IPS-NIHi11 (cell line): ENCODE measurements around the gene BPTF.
A peak's percentile ranks its signal among the peaks of the same experiment; 100 is the strongest.
"Not testable (repeated sequence)": the region's sequence is repeated elsewhere in the genome, so short reads cannot be mapped to it uniquely, and the experiment has no call there.

ENCODE experiments used
- DNase-seq: peaks from one replicate; pipeline ENCODE4 v3.0.0; 2012; ENCODE audit warnings: mixed read lengths, low spot score

BPTF gene

GRCh38 chr17:67824735-67825626 lies at the start of gene BPTF:
BPTF (plus strand) TSS chr17:67825503; CDS start chr17:67825725, 222 bp downstream.
- peak; percentile 93 for DNase-seq

DNA sequence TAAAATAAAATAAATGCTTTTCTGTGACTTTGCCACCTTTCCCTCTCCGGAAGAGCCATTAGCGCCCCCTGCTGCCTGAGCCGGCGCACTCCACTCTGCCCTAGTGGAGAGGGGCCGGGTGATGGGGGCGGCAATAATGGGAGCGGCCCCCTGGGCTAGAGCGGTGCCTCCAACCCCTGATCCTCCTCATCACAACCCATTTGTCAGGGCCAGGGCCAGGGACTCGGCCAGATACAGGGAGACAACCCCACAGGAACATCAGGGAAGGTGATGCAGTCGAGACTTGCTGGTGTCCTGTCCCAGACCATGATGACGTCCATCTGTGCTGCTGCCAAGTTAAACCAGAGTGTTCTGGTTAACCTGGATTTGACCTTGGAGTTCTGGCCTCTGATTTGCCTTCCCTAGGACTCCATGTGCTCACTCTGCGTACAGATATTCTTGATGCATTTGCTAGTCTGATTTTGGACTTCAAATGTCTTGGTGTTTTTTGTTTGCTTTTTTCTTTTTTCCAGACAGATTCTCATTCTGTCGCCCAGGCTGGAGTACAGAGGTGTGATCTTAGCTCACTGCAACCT lies 46.1 kb upstream of the BPTF start:
- DNase-seq, result peak; percentile 88

DNA sequence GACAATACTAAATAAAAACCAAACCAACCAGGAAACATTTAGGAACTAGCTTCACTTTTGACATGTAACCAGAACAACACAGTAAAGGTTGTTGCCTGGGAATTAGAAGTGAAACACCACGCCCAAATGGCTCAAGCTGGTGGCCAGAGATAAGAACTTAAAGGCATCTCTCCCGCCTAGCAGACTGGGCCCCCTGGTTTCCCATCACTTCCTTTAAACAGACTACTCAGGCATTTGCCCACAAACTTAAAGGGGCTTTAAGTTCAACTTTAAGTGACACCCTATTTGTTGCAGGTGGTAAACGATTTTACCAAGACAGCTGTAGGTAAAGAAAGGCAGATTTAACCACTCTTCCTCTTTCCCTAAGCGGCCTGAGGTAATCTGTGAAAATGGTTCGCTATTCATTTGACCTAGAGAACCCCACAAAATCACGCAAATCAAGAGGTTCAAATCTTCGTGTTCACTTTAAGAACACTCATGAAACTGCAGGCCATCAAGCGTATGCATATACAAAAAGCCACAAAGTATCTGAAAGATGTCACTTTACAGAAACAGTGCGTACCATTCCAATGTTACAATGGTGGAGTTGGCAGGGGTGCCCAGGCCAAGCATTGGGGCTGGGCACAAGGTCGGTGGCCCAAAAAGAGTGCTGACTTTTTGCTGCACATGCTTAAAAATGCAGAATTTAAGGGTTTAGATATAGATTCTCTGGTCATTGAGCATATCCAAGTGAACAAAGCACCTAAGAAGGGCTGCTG lies 40.8 kb upstream of the BPTF start:
- no peak for DNase-seq

- no peak for DNase-seq
Measured at GRCh38 chr17:67785122-67785477, 40.2 kb upstream of the BPTF start.

DNA sequence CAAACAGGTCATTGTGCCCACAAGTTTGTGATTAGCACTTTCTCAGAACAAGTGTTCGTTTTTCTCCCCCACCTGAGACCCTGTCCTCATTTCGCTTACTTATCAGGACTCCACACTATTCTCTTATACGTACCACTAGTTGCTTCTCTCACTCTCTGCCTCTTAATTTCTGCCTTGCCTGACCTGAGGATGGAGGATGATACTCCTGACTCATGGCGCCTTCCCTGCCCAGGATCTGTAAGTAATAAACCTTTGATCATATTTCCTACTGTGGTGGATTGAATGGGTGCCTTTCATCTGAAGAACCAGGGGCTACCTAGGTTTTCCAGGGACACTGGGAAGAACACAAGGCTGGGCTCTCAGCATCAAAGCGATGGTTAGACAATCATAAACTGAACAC lies 39.8 kb upstream of the BPTF start:
- DNase-seq, result no peak

DNA sequence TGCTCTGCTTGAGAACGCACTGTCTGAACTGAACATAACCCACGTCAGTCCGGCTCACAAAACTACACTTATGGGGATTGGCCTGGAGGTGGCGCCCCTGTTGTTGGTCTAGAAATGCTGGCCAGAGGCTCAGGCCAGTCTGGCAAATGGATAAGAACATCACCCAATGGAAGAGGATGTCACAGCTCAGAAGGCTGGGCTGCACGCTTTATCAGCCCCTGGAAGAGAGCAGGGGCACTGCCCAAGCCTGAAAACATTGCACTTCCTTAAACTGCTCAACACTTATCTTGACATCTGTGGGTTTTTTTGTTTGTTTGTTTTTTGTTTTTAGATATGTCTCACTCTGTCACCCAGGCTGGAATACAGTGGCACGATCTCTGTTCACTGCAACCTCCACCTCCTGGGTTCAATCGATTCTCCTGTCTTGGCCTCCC lies 24.8 kb upstream of the BPTF start:
- peak; percentile 79 for DNase-seq

DNA sequence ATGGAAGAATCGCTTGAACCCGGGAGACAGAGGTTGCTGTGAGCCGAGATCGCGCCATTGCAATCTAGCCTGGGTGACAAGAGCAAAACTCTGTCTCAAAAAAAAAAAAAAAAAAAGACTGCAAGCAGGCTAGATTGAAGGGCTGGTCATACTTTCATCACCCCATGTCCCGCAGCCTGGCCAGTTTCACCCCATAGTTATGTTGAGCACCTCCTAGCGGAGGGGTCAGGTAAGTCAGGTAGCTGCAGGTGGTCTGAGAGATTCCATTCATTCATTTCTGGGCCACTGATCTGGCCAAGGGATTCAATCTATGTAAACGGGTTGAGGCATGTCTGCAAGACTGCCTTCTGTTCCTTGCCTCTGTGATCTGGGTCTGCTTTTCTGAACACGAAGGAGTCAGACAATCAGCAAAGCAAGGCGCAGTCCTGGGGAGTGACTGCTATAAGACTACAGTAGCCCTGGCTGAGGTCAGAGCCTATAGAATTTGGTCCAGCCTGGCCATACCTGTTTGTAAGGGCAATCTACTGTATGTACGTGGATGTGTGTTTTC lies 23.6 kb upstream of the BPTF start:
- peak; percentile 34 for DNase-seq

DNA sequence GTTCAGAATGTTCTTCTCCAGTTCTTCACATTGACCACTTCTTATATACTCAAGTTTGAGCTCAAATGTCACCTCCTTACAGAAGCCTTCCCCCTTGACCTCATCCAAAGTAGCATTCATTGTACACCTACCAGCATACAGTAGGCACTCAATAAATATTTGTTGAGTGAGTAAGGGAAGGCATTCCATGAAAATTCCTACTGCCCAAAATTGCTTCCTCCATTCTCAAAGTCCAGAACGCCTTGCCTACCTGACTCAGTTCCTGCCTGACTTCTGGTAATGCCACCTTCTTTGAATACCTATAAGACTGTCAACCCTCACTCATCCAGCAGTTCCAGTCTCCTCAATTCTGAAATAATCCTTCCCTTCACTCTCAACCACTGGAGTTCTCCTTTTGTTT lies 14.8 kb upstream of the BPTF start:
- no peak for DNase-seq

DNA sequence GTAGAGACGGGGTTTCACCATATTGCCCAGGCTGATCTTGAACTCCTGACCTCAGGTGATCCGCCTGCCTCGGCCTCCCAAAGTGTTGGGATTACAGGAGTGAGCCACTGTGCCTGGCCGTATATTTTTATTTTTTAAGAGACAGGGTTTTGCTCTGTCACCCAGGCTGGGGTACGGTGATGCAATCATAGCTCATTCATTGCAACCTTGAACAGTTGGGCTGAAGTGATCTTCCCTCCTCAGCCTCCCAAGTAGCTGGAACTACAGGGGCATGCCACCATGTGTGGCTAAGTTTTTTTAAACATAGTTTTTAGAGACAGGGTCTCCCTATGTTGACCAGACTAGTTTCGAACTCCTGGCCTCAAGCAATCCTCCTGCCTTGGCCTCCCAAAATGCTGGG lies 12.9 kb upstream of the BPTF start:
- not testable (repeated sequence) for DNase-seq

- DNase-seq, result no peak
Measured at GRCh38 chr17:67813803-67814180, 11.5 kb upstream of the BPTF start.

DNA sequence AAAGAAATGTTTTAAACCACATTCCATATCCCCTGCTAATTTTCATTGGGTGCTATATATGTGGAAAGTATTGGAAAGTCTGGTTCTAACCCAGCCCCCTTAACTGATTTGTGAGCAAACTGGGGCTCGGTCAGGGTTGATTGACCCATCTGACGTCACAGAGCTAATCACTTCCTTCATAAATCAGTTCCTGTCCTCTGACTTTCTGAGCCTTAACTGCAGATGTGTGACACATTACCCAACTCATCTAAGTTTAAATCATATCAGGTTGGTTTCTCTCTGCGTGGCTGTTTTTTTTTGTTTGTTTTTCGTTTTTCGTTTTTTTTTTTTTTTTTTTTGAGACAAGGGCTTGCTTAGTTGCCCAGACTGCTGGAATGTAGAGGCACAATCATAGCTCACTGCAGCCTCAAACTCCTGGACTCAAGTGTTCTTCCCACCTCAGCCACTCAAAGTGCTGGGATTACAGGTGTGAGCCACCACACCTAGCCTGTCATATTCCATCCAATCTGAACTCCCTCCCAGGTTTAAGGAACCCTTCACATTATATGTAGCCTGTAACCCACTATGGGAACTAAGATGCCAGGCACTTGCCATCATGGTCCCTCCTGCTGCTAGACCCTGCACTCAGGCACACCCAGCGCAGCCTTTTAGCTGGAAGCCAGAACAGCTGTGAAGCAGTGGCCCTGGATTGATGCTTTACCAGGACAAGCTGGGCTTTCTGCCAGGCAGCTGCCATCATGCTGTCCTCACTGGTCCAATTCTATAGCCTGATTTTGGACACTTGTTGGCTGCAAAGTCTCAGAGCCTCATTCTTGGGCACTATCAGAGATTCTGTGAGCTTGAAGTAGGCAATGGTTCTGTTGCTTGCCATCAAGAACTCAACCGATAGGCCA lies 6.9 kb upstream of the BPTF start:
- no peak for DNase-seq

GRCh38 chr17:67819722-67820121 lies 5.6 kb upstream of the BPTF start:
- no peak for DNase-seq

- no peak for DNase-seq
Measured at GRCh38 chr17:67821871-67822367, 3.4 kb upstream of the BPTF start.

- peak; percentile 35 for DNase-seq
Measured at GRCh38 chr17:67825627-67826601, 611 bp downstream of the BPTF start.

- no peak for DNase-seq
Measured at GRCh38 chr17:67829331-67829730, 4.0 kb downstream of the BPTF start.

GRCh38 chr17:67830440-67830839 lies 5.1 kb downstream of the BPTF start:
- DNase-seq, result no peak

DNA sequence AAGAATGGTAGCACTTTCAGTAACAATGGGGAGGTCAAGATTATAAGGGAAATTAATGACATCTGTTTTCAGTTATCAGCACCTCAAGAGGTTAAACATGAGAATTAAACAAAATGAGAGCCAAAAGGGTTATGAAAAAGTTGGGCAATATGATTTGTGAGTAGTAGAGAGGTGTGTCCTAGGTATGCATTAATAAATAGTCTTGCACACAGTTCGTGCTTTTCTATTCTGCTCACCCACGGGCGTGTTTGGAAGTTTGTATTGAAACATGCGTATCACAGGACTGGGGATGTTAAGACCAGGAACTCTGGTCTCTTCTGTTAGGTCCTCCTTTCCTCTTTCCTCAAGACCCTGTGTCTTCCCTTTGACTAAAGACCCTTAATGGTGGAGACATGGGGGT lies 6.0 kb downstream of the BPTF start:
- DNase-seq, result no peak

DNA sequence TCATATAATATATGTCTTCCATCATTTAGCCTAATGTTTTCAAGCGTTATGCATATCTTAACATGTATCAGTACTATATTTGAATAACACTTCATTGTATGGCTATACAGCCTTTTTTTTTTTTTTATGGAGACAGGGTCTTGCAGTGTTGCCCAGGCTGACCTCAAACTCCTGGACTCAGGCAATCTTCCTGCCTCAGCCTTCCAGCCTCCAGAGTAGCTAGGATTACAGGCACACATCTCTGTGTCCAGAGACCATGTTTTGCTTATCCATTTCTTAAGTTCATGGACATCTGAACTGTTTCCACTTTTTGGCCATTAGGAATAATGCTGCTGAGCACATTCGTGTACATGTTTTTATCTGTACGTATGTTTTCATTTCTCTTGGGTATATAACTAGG lies 7.8 kb downstream of the BPTF start:
- DNase-seq, result no peak

DNA sequence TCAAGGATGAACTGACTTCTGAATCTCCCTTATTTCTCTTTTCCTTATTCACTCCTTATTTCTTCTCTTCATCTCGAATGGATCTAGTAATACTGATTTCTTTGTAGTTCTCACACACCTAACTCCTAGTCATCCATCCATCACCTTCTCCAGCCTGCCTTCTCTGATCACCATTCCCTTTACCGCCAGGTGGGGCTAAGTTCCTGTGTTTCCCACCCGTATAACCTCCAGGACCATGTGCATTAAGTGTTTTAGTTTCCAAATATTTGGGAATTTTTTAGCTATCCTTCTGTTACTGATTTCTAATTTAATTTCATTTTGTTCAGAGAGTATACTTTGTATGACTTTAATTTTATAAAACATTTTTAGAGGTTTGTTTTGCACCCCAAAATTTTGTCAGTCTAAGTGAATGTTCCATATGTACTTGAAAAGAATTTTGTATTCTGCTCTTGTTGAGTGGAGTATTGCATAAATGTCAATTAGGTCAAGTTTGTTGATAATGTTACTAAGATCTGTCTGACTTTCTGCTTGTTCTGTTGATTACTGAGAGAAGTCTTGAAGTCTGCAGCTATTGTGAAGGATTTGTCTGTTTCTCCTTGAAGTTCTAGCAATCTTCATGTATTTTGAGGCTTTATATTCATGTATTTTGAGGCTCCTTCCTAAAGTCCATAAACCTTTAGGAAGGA lies 8.8 kb downstream of the BPTF start:
- no peak for DNase-seq

DNA sequence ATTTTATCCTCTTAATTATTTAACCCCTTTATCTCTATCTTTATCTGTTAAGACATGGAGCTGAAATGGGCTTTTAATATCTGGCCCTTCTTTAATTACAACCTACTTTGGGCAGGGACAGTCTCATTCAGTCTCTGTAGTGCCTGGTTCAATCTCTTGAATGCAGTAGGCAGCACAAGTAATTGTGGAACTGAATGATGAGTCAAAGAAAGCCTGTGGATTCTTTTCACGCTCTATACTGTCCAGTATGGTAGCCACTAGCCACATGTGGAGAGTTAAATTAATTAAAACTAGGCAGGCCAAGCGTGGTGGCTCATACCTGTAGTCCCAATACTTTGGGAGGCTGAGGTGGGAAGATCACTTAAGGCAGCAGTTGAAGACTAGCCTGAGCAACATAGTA lies 9.3 kb downstream of the BPTF start:
- DNase-seq, result no peak
